ENCODE measurements around the gene DPP9.

DNA sequence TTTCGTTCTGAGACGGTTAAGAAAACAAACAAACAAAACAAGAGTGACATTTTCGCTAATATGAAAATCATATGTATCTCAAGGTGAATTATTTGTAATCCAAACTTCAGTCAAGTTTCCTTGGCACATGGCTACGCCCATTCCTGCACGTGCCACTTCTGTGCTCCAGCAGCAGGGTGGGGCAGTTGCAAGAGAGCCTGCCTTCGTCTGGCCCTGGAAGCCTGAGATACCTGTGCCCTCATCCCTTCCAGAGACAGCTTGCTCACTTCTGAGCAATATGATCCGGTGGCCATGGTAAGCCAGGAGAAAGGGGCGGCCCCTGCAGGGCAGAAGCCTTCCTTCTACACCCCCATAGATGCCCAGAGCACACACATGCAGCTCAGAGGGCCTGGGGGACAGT, 22.1 kb downstream of the DPP9 start:
- TF ChIP-seq L3MBTL2 (conservative IDR thresholded peaks at IDR 0.05) (no peak), ELF4 (IDR thresholded peaks at IDR 0.05) (no peak), ZNF384 (IDR thresholded peaks at IDR 0.05) (no peak), SP1 (IDR thresholded peaks at IDR 0.05) (no peak), TARDBP (IDR thresholded peaks at IDR 0.05) (no peak), FOXK2 (IDR thresholded peaks at IDR 0.05) (no peak), FOXA1 (IDR thresholded peaks at IDR 0.05) (no peak), CTBP1 (IDR thresholded peaks at IDR 0.05; ENCODE audit: borderline replicate concordance) (no peak), NFRKB (IDR thresholded peaks at IDR 0.05) (no peak), ARNT (IDR thresholded peaks at IDR 0.05) (no peak), SUZ12 (IDR thresholded peaks at IDR 0.05) (no peak), LEF1 (IDR thresholded peaks at IDR 0.05; ENCODE audit: borderline replicate concordance) (no peak), HDGF (IDR thresholded peaks at IDR 0.05; ENCODE audit: borderline replicate concordance) (no peak)
- TF ChIP-seq, protein P1, sequence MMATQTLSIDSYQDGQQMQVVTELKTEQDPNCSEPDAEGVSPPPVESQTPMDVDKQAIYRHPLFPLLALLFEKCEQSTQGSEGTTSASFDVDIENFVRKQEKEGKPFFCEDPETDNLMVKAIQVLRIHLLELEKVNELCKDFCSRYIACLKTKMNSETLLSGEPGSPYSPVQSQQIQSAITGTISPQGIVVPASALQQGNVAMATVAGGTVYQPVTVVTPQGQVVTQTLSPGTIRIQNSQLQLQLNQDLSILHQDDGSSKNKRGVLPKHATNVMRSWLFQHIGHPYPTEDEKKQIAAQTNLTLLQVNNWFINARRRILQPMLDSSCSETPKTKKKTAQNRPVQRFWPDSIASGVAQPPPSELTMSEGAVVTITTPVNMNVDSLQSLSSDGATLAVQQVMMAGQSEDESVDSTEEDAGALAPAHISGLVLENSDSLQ (IDR thresholded peaks at IDR 0.05) = no peak

Data from HEK293T (cell line).